ENCODE data around the gene ADCY10. TPM values are rescaled to one million over a fixed set of nuclear protein-coding genes. Genes with fewer than 3 reads are reported as not detected.

The ADCY10 gene
- polyA plus RNA-seq, 1 experiment: 0.01 TPM

GRCh38 chr1:167881786-167882185 lies 32.1 kb downstream of the ADCY10 start:
- no peak for TF ChIP-seq CTCF (IDR thresholded peaks at IDR 0.05; ENCODE audit: low read depth, low read length)
- H3K27ac ChIP-seq (ENCODE audit: low read depth, low read length): no peak overlapping the region
- POLR2A ChIA-PET: no interaction called here
- no peaks in the 10 kb centered on the region for H3K9me3 ChIP-seq (ENCODE audit: control insufficient read depth, insufficient read depth, low read length)
- H3K4me3 ChIP-seq (ENCODE audit: low read depth, low read length): no peak overlapping the region
- DNase-seq (ENCODE audit: low read depth, low spot score): no peak
- CTCF ChIA-PET: no interaction called here
- H3K27me3 ChIP-seq (ENCODE audit: control insufficient read depth, insufficient read depth, low read length): no peaks in the 10 kb centered on the region

GRCh38 chr1:167881069-167881468 lies 32.9 kb downstream of the ADCY10 start:
- no peaks in the 10 kb centered on the region for H3K27me3 ChIP-seq (ENCODE audit: control insufficient read depth, insufficient read depth, low read length)
- CTCF ChIA-PET: no interaction called here
- TF ChIP-seq CTCF (IDR thresholded peaks at IDR 0.05; ENCODE audit: low read depth, low read length): no peak
- H3K4me3 ChIP-seq (ENCODE audit: low read depth, low read length): no peak overlapping the region
- no peaks in the 10 kb centered on the region for H3K9me3 ChIP-seq (ENCODE audit: control insufficient read depth, insufficient read depth, low read length)
- DNase-seq (ENCODE audit: low read depth, low spot score): no peak
- POLR2A ChIA-PET: interaction anchor here (0.6 to 0.7 kb wide), 2 partner anchors 16 to 166 kb away, joined by 3 to 4 read pairs; no protein-coding TSS in a partner anchor
- H3K27ac ChIP-seq (ENCODE audit: low read depth, low read length): no peak overlapping the region

GRCh38 chr1:167880580-167881021 lies 33.3 kb downstream of the ADCY10 start:
- H3K9me3 ChIP-seq (ENCODE audit: control insufficient read depth, insufficient read depth, low read length): no peaks in the 10 kb centered on the region
- DNase-seq (ENCODE audit: low read depth, low spot score): no peak
- H3K4me3 ChIP-seq (ENCODE audit: low read depth, low read length): no peak overlapping the region
- ChIA-PET POLR2A (no interaction called here), CTCF (no interaction called here)
- TF ChIP-seq CTCF (IDR thresholded peaks at IDR 0.05; ENCODE audit: low read depth, low read length): no peak
- no peaks in the 10 kb centered on the region for H3K27me3 ChIP-seq (ENCODE audit: control insufficient read depth, insufficient read depth, low read length)
- H3K27ac ChIP-seq (ENCODE audit: low read depth, low read length): no peak overlapping the region

GRCh38 chr1:167879508-167879907 lies 34.4 kb downstream of the ADCY10 start:
- Histone ChIP-seq H3K27ac (ENCODE audit: low read depth, low read length) (no peak overlapping the region), H3K9me3 (ENCODE audit: control insufficient read depth, insufficient read depth, low read length) (no peaks in the 10 kb centered on the region), H3K27me3 (ENCODE audit: control insufficient read depth, insufficient read depth, low read length) (no peaks in the 10 kb centered on the region), H3K4me3 (ENCODE audit: low read depth, low read length) (no peak overlapping the region)
- ChIA-PET CTCF (no interaction called here), POLR2A (no interaction called here)
- no peak for DNase-seq (ENCODE audit: low read depth, low spot score)
- no peak for TF ChIP-seq CTCF (IDR thresholded peaks at IDR 0.05; ENCODE audit: low read depth, low read length)

GRCh38 chr1:167878372-167879160 lies 35.4 kb downstream of the ADCY10 start:
- Histone ChIP-seq H3K27me3 (ENCODE audit: control insufficient read depth, insufficient read depth, low read length) (no peaks in the 10 kb centered on the region), H3K27ac (ENCODE audit: low read depth, low read length) (no peak overlapping the region), H3K4me3 (ENCODE audit: low read depth, low read length) (no peak overlapping the region), H3K9me3 (ENCODE audit: control insufficient read depth, insufficient read depth, low read length) (no peaks in the 10 kb centered on the region)
- no peak for TF ChIP-seq CTCF (IDR thresholded peaks at IDR 0.05; ENCODE audit: low read depth, low read length)
- ChIA-PET POLR2A (no interaction called here), CTCF (no interaction called here)
- no peak for DNase-seq (ENCODE audit: low read depth, low spot score)

All from AG04450 (cell line).